KOPT-K1 (cell line): Measurements from ENCODE around the gene SAXO1.

Experiments
- H3K27ac ChIP-seq: fragments of 200-600 bp; sonication (generic); 2 replicates; pipeline ENCODE4 v1.5.1; 2016; ENCODE audit warnings: antibody characterized with exemption, mild to moderate bottlenecking, low read depth, low read length; ENCODE audit not compliant: poor library complexity, severe bottlenecking
- H3K36me3 ChIP-seq: fragments of 200-600 bp; sonication (generic); 2 replicates; pipeline ENCODE4 v1.5.1; 2017; ENCODE audit warnings: antibody characterized with exemption, mild to moderate bottlenecking, low read length, moderate library complexity; ENCODE audit not compliant: insufficient read depth
- H3K9me3 ChIP-seq: fragments of 200-600 bp; sonication (generic); 2 replicates; pipeline ENCODE4 v1.5.1; 2017; ENCODE audit warnings: antibody characterized with exemption, low read length, mild to moderate bottlenecking; ENCODE audit not compliant: insufficient read depth, poor library complexity, severe bottlenecking

The SAXO1 gene

GRCh38 chr9:18896531-18897179 lies 136.4 kb downstream of the SAXO1 start:
- Histone ChIP-seq H3K9me3 (peaks cover 38% of the 10 kb centered on the region), H3K27ac (no peak overlapping the region), H3K36me3 (no peaks in the 10 kb centered on the region)

GRCh38 chr9:18896004-18896403 lies 137.0 kb downstream of the SAXO1 start:
- Histone ChIP-seq H3K9me3 (peaks cover 38% of the 10 kb centered on the region), H3K27ac (no peak overlapping the region), H3K36me3 (no peaks in the 10 kb centered on the region)

- Histone ChIP-seq H3K9me3 (peaks cover 29% of the 10 kb centered on the region), H3K27ac (no peak overlapping the region), H3K36me3 (no peaks in the 10 kb centered on the region)
These were observed 139.5 kb downstream of the SAXO1 start for GRCh38 chr9:18893491-18893890.

- H3K9me3 ChIP-seq = peaks cover 29% of the 10 kb centered on the region
- H3K36me3 ChIP-seq = no peaks in the 10 kb centered on the region
- H3K27ac ChIP-seq = no peak overlapping the region
These were observed 140.0 kb downstream of the SAXO1 start for GRCh38 chr9:18893046-18893445.

- Histone ChIP-seq H3K9me3 (peaks cover 23% of the 10 kb centered on the region), H3K36me3 (no peaks in the 10 kb centered on the region), H3K27ac (no peak overlapping the region)
These were observed 140.9 kb downstream of the SAXO1 start for GRCh38 chr9:18891946-18892670.

- Histone ChIP-seq H3K27ac (no peak overlapping the region), H3K9me3 (peaks cover 6% of the 10 kb centered on the region), H3K36me3 (no peaks in the 10 kb centered on the region)
These were observed 142.6 kb downstream of the SAXO1 start for GRCh38 chr9:18890372-18890771.

GRCh38 chr9:18889550-18889949 lies 143.5 kb downstream of the SAXO1 start:
- no peaks in the 10 kb centered on the region for H3K36me3 ChIP-seq
- no peak overlapping the region for H3K27ac ChIP-seq
- no peaks in the 10 kb centered on the region for H3K9me3 ChIP-seq

GRCh38 chr9:18888290-18888689 lies 144.7 kb downstream of the SAXO1 start:
- Histone ChIP-seq H3K36me3 (no peaks in the 10 kb centered on the region), H3K27ac (no peak overlapping the region), H3K9me3 (peaks cover 7% of the 10 kb centered on the region)

GRCh38 chr9:18887546-18887945 lies 145.5 kb downstream of the SAXO1 start:
- H3K9me3 ChIP-seq = peaks cover 15% of the 10 kb centered on the region
- H3K27ac ChIP-seq = no peak overlapping the region
- H3K36me3 ChIP-seq = no peaks in the 10 kb centered on the region

- no peak overlapping the region for H3K27ac ChIP-seq
- H3K9me3 ChIP-seq = peaks cover 16% of the 10 kb centered on the region
- H3K36me3 ChIP-seq = no peaks in the 10 kb centered on the region
These were observed 151.3 kb downstream of the SAXO1 start for GRCh38 chr9:18881758-18882157.

GRCh38 chr9:18877984-18878383 lies 155.0 kb downstream of the SAXO1 start:
- Histone ChIP-seq H3K36me3 (no peaks in the 10 kb centered on the region), H3K27ac (no peak overlapping the region), H3K9me3 (peaks cover 5% of the 10 kb centered on the region)
